K562 (cell line): ENCODE results near the gene FCAR. TPM values are rescaled to one million over a fixed set of nuclear protein-coding genes. Genes with fewer than 3 reads are reported as not detected.

Source experiments
- ATAC-seq: fragments of 200-7000 bp; cut with Tn5 transposase; 3 replicates; pipeline ENCODE4 v1.9.1; 2020; ENCODE audit warnings: moderate library complexity
- BruUV-seq: library from RNA; stranded (reverse); fragments of 400-500 nt; replicated peaks from 2 replicates; lab custom pipeline; 2021; lab: Mats Ljungman, UMichigan
- CTCF ChIA-PET: fragments of 300-600 bp; formaldehyde crosslinking; extraction: SDS; loops from one replicate; lab custom pipeline; 2021; ENCODE audit warnings: low intra/inter-chr PET ratio; lab: Yijun Ruan, JAX
- POLR2A ChIA-PET: fragments of 300-600, 350-650 bp; sonication (Branson Sonifier 250); formaldehyde crosslinking; extraction: SDS; loops from one replicate; lab custom pipeline; 2021; ENCODE audit warnings: antibody characterized with exemption, inconsistent platforms; lab: Yijun Ruan, JAX
- DNase-seq, 4 experiments: peaks; one replicate each; pipeline versions ENCODE4 v3.0.0 to v3.0.0-alpha.2; 2011 to 2018; ENCODE audit warnings: low spot score in 3 of 4, mixed read lengths in 3 of 4; ENCODE audit errors: extremely low read depth in 1 of 4
- FAIRE-seq: peaks from 2 replicates; lab custom pipeline; 2011; peaks lifted over from hg19 to GRCh38; lab: Jason Lieb, UNC
- H2AFZ ChIP-seq: 2 replicates; pipeline ENCODE4 v1.6.0; 2011; ENCODE audit warnings: low read depth, low read length, control low read depth, inconsistent platforms
- H3K27ac ChIP-seq: fragments of 200-600 bp; 3 replicates; pipeline ENCODE4 v1.8.0; 2011; ENCODE audit warnings: low read depth, mild to moderate bottlenecking, control low read depth, inconsistent platforms, low read length, moderate library complexity, mixed read lengths; ENCODE audit errors: extremely low read depth
- H3K27me3 ChIP-seq, 2 experiments: fragments of 300-600 bp in 1 of 2; 2 replicates in 1 of 2; 3 replicates in 1 of 2; pipeline versions ENCODE4 v1.6.0 to v1.8.0; 2011; ENCODE audit warnings: inconsistent platforms in 2 of 2, low read length in 2 of 2, mild to moderate bottlenecking in 1 of 2, mixed read lengths in 1 of 2, moderate library complexity in 1 of 2; ENCODE audit not compliant: control insufficient read depth in 2 of 2, insufficient read depth in 2 of 2
- H3K36me3 ChIP-seq: fragments of 300-600 bp; 3 replicates; pipeline ENCODE4 v1.8.0; 2011; ENCODE audit warnings: mild to moderate bottlenecking, low read length, inconsistent platforms; ENCODE audit not compliant: control insufficient read depth, insufficient read depth
- H3K4me1 ChIP-seq, 2 experiments: fragments of 200-600 bp in 1 of 2; replicated peaks in 1 of 2; 2 replicates in 1 of 2; 3 replicates in 1 of 2; pipeline versions ENCODE4 v1.5.1 to v1.8.0; 2011; ENCODE audit warnings: inconsistent platforms in 2 of 2, low read length in 2 of 2, mild to moderate bottlenecking in 1 of 2, mixed read lengths in 1 of 2, moderate library complexity in 1 of 2; ENCODE audit not compliant: control insufficient read depth in 2 of 2, insufficient read depth in 2 of 2
- H3K4me2 ChIP-seq: 2 replicates; pipeline ENCODE4 v1.6.1; 2011; ENCODE audit warnings: low read length, control low read depth, inconsistent platforms, mixed read lengths; ENCODE audit not compliant: insufficient read depth
- H3K4me3 ChIP-seq: fragments of 200-600 bp; sonication (generic), shearing (Covaris generic); 2 replicates; pipeline ENCODE4 v1.5.1; 2016; ENCODE audit warnings: control low read depth, inconsistent platforms
- H3K79me2 ChIP-seq: fragments of 200-600 bp; 3 replicates; pipeline ENCODE4 v1.8.0; 2011; ENCODE audit warnings: low read length, inconsistent platforms; ENCODE audit not compliant: control insufficient read depth, insufficient read depth
- H3K9ac ChIP-seq, 2 experiments: 2 replicates each; pipeline versions ENCODE4 v1.6.0 to v1.6.1; 2011; ENCODE audit warnings: low read depth in 2 of 2, low read length in 2 of 2, control low read depth in 1 of 2, inconsistent platforms in 1 of 2, mild to moderate bottlenecking in 1 of 2, mixed read lengths in 1 of 2; ENCODE audit not compliant: insufficient read depth in 1 of 2
- H3K9me1 ChIP-seq: one replicate; pipeline ENCODE4 v1.6.0; 2011; ENCODE audit warnings: inconsistent platforms, mild to moderate bottlenecking, low read length, moderate library complexity; ENCODE audit not compliant: control insufficient read depth, insufficient read depth
- H3K9me3 ChIP-seq: replicated peaks from 2 replicates; pipeline ENCODE4 v1.5.1; 2011; ENCODE audit warnings: low read depth, low read length, inconsistent platforms; ENCODE audit not compliant: control insufficient read depth, insufficient read depth
- H4K20me1 ChIP-seq: replicated peaks from 2 replicates; pipeline ENCODE4 v1.6.1; 2011; ENCODE audit warnings: low read length, inconsistent platforms, mixed read lengths; ENCODE audit not compliant: control insufficient read depth, insufficient read depth
- ATF1 ChIP-seq, 2 experiments: fragments of 450-650 bp in 1 of 2; IDR thresholded peaks; 2 replicates each; pipeline ENCODE4 v1.6.1; 2016; ENCODE audit warnings: missing compliant biosample characterization in 1 of 2, missing genetic modification characterization in 1 of 2
- ATF7 ChIP-seq: fragments of 450-650 bp; IDR thresholded peaks from 2 replicates; pipeline ENCODE4 v1.7.1; 2014; ENCODE audit warnings: mild to moderate bottlenecking, moderate library complexity
- CCNT2 ChIP-seq: IDR thresholded peaks from 2 replicates; pipeline ENCODE4 v1.6.1; 2011; ENCODE audit warnings: borderline replicate concordance, low read depth, mild to moderate bottlenecking, moderate library complexity, mixed read lengths, low read length; ENCODE audit not compliant: insufficient read length; ENCODE audit errors: extremely low read depth
- CHD2 ChIP-seq: IDR thresholded peaks from 2 replicates; pipeline ENCODE4 v1.6.1; 2011; ENCODE audit warnings: low read depth, low read length
- ELF4 ChIP-seq: fragments of 450-650 bp; formaldehyde crosslinking; IDR thresholded peaks from 2 replicates; pipeline ENCODE4 v1.4.0; 2022; ENCODE audit warnings: missing genetic modification characterization
- MEF2A ChIP-seq: IDR thresholded peaks from 2 replicates; pipeline ENCODE4 v1.6.1; 2011; ENCODE audit warnings: low read depth, mild to moderate bottlenecking, low read length, moderate library complexity; ENCODE audit not compliant: control insufficient read depth
- NR4A1 ChIP-seq, 2 experiments: fragments of 250-450 bp in 1 of 2; fragments of 450-650 bp in 1 of 2; sonication (Bioruptor Pico) in 1 of 2; IDR thresholded peaks; 2 replicates each; pipeline versions ENCODE4 v1.4.0 to v1.6.1; 2016 to 2020; ENCODE audit warnings: mild to moderate bottlenecking in 2 of 2, missing compliant biosample characterization in 1 of 2, missing genetic modification characterization in 1 of 2, moderate library complexity in 1 of 2
- POLR2G ChIP-seq: fragments of 200-400 bp; formaldehyde crosslinking; IDR thresholded peaks from 2 replicates; pipeline ENCODE4 v1.6.1; 2017; ENCODE audit warnings: low read depth, mild to moderate bottlenecking, antibody characterized with exemption, low read length, moderate library complexity
- PYGO2 ChIP-seq: fragments of 450-650 bp; IDR thresholded peaks from 2 replicates; pipeline ENCODE4 v1.6.1; 2016; ENCODE audit warnings: mild to moderate bottlenecking, missing genetic modification characterization, moderate library complexity, missing compliant biosample characterization
- TCF7 ChIP-seq: sonication (generic); IDR thresholded peaks from 2 replicates; pipeline ENCODE4 v1.6.1; 2016; ENCODE audit warnings: antibody characterized with exemption, borderline replicate concordance
- TSC22D4 ChIP-seq: fragments of 450-650 bp; IDR thresholded peaks from 2 replicates; pipeline ENCODE4 v1.6.1; 2016; ENCODE audit warnings: missing genetic modification characterization, missing biosample characterization, control low read depth
- ZNF282 ChIP-seq: sonication (generic); formaldehyde crosslinking; IDR thresholded peaks from 2 replicates; pipeline ENCODE4 v1.8.1; 2023; ENCODE audit warnings: missing genetic modification reagents
- WGBS: fragments of 100-300 bp; shearing (Covaris generic); methylation state at CpG from one replicate; pipeline ENCODE4 v1.1.6; 2016; ENCODE audit warnings: low coverage, mixed read lengths; ENCODE audit not compliant: insufficient coverage; ENCODE audit errors: missing lambda C conversion rate; 5-methylcytosine and 5-hydroxymethylcytosine counted together
- in situ Hi-C: fragments of 300-500 bp; cut with MboI; formaldehyde crosslinking; loops from 4 replicates; pipeline ENCODE4 v1.15.0; 2018; ENCODE audit warnings: inconsistent platforms, mixed read lengths
- intact Hi-C: fragments of 100-400 bp; cut with micrococcal nuclease; formaldehyde crosslinking; loops from 2 replicates; pipeline ENCODE4 v1.14.2; 2022
- polyA plus RNA-seq, 8 experiments: library from polyadenylated mRNA; depleted of rRNA in 4 of 8; stranded (reverse) in 5 of 8; unstranded in 3 of 8; fragments of >200 nt; fragmentation: Nextera tagmentation in 2 of 8; fragmentation: Illumina TruSeq in 1 of 8; extraction: Ambion mirVana in 2 of 8; extraction: Trizol in 1 of 8; gene quantifications; 2 replicates each; pipeline versions ENCODE4 v1.2.1 to v1.2.3, GENCODE V29; 2011 to 2014; ENCODE audit warnings: inconsistent platforms in 1 of 8, missing spikeins in 1 of 8
- total RNA-seq, 7 experiments: library from RNA; depleted of rRNA in 6 of 7; stranded (reverse); fragments of >200 nt in 6 of 7; fragmentation: Illumina TruSeq in 2 of 7; extraction: Trizol in 2 of 7; gene quantifications; 2 replicates each; pipeline versions ENCODE4 v1.2.1 to v1.2.3, GENCODE V29; 2011 to 2021; ENCODE audit warnings: low replicate concordance in 1 of 7
- TF ChIP-seq, protein P1 (sequence below): fragments of 450-650 bp; IDR thresholded peaks from 2 replicates; pipeline ENCODE4 v1.7.1; 2018; ENCODE audit warnings: mild to moderate bottlenecking, low read depth; ENCODE audit not compliant: partially characterized antibody
- TF ChIP-seq, protein P2 (sequence below): fragments of 250-450 bp; sonication (Bioruptor Pico); IDR thresholded peaks from 2 replicates; pipeline ENCODE4 v1.5.0; 2021
- TF ChIP-seq, protein P3 (sequence below), 2 experiments: fragments of 450-650 bp in 1 of 2; IDR thresholded peaks; 2 replicates each; pipeline ENCODE4 v1.6.1; 2011 to 2017; ENCODE audit warnings: low read depth in 2 of 2, antibody characterized with exemption in 1 of 2, borderline replicate concordance in 1 of 2, low read length in 1 of 2, mild to moderate bottlenecking in 1 of 2, mixed read lengths in 1 of 2; ENCODE audit not compliant: control insufficient read depth in 1 of 2

Gene FCAR
- total and polyA plus RNA-seq, 9 of the 15 experiments (the other 6 are each of a cell fraction or from before 2014, with no cell fraction given) = not detected

DNA sequence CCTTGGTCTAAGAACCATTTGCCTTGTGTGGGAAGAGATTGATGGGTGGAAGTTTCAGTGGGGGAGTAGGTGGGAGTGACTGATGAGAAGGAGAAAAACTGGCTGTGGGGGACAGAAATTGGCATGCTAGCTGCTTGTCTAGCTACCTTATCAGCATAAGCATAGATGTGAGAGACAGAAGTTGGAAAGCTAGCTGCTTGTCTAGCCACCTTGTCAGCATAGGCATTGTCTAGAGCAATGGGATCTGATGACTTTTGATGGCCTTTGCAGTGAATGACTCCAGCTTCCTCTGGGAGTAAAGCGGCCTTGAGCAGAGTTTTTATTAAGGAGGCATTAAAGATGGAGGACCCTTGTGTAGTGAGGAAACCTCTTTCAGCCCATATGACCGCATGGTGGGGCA lies 22.0 kb downstream of the FCAR start:
- BruUV-seq = no TSS peak
- no peak for TF ChIP-seq ZNF282 (CRISPR knock-in tag)
- TF ChIP-seq, protein P1, sequence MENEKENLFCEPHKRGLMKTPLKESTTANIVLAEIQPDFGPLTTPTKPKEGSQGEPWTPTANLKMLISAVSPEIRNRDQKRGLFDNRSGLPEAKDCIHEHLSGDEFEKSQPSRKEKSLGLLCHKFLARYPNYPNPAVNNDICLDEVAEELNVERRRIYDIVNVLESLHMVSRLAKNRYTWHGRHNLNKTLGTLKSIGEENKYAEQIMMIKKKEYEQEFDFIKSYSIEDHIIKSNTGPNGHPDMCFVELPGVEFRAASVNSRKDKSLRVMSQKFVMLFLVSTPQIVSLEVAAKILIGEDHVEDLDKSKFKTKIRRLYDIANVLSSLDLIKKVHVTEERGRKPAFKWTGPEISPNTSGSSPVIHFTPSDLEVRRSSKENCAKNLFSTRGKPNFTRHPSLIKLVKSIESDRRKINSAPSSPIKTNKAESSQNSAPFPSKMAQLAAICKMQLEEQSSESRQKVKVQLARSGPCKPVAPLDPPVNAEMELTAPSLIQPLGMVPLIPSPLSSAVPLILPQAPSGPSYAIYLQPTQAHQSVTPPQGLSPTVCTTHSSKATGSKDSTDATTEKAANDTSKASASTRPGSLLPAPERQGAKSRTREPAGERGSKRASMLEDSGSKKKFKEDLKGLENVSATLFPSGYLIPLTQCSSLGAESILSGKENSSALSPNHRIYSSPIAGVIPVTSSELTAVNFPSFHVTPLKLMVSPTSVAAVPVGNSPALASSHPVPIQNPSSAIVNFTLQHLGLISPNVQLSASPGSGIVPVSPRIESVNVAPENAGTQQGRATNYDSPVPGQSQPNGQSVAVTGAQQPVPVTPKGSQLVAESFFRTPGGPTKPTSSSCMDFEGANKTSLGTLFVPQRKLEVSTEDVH = no peak
- TF ChIP-seq NR4A1 (CRISPR knock-in tag; IDR thresholded peaks at IDR 0.05) = no peak
- no peak for TF ChIP-seq NR4A1 (tag; IDR thresholded peaks at IDR 0.05)
- TF ChIP-seq PYGO2 (tag) = no peak
- TF ChIP-seq ATF7 = no peak
- TF ChIP-seq ELF4 (CRISPR knock-in tag) = no peak
- no peak for TF ChIP-seq ATF1 (CRISPR knock-in tag; IDR thresholded peaks at IDR 0.05)
- TF ChIP-seq ATF1 (tag; IDR thresholded peaks at IDR 0.05) = no peak
- TF ChIP-seq CCNT2 = no peak
- TF ChIP-seq POLR2G = no peak
- TF ChIP-seq MEF2A = no peak
- no peak for TF ChIP-seq TCF7
- TF ChIP-seq CHD2 = no peak
- no peak for TF ChIP-seq TSC22D4 (tag)
- TF ChIP-seq, protein P2, sequence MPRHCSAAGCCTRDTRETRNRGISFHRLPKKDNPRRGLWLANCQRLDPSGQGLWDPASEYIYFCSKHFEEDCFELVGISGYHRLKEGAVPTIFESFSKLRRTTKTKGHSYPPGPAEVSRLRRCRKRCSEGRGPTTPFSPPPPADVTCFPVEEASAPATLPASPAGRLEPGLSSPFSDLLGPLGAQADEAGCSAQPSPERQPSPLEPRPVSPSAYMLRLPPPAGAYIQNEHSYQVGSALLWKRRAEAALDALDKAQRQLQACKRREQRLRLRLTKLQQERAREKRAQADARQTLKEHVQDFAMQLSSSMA (CRISPR knock-in tag) = no peak
- TF ChIP-seq, protein P3, sequence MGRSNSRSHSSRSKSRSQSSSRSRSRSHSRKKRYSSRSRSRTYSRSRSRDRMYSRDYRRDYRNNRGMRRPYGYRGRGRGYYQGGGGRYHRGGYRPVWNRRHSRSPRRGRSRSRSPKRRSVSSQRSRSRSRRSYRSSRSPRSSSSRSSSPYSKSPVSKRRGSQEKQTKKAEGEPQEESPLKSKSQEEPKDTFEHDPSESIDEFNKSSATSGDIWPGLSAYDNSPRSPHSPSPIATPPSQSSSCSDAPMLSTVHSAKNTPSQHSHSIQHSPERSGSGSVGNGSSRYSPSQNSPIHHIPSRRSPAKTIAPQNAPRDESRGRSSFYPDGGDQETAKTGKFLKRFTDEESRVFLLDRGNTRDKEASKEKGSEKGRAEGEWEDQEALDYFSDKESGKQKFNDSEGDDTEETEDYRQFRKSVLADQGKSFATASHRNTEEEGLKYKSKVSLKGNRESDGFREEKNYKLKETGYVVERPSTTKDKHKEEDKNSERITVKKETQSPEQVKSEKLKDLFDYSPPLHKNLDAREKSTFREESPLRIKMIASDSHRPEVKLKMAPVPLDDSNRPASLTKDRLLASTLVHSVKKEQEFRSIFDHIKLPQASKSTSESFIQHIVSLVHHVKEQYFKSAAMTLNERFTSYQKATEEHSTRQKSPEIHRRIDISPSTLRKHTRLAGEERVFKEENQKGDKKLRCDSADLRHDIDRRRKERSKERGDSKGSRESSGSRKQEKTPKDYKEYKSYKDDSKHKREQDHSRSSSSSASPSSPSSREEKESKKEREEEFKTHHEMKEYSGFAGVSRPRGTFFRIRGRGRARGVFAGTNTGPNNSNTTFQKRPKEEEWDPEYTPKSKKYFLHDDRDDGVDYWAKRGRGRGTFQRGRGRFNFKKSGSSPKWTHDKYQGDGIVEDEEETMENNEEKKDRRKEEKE (IDR thresholded peaks at IDR 0.05; ENCODE audit: borderline replicate concordance in 1 of 2, control insufficient read depth in 1 of 2, low read depth in 2 of 2, low read length in 1 of 2) = no peak

More for the DNA sequence above, 22.0 kb downstream of the FCAR start:
- Histone ChIP-seq H4K20me1 (no peaks in the 10 kb centered on the region), H3K9me3 (no peaks in the 10 kb centered on the region), H3K79me2 (no peaks in the 10 kb centered on the region), H3K9ac (no peak overlapping the region), H2AFZ (no peak overlapping the region), H3K27ac (no peak overlapping the region), H3K9me1 (no peaks in the 10 kb centered on the region), H3K36me3 (no peaks in the 10 kb centered on the region), H3K4me3 (no peak overlapping the region), H3K27me3 (no peaks in the 10 kb centered on the region), H3K4me1 (peaks cover 0 to 4% of the 10 kb centered on the region in 2 experiments; a peak in 3 of 5 replicates), H3K4me2 (no peak overlapping the region)
- DNase-seq (peak in 1 of 4 experiments; percentile 28), ATAC-seq (no peak), FAIRE-seq (no peak)
- ChIA-PET CTCF (interaction anchor here (0.6 kb wide), 1 partner anchor 238 kb away, joined by 5 read pairs; no protein-coding TSS in a partner anchor), POLR2A (interaction anchor here (0.6 kb wide), 1 partner anchor 591 kb away, joined by 3 read pairs; no protein-coding TSS in a partner anchor)
- 36% methylated on average over 2 of the region's 2 CpGs for WGBS
- in situ Hi-C loops (no loop called here), intact Hi-C loops (no loop called here)
